Lung (tissue), 12 donors: ENCODE results near the gene ZHX3. TPM values are rescaled to one million over a fixed set of nuclear protein-coding genes. Genes with fewer than 3 reads are reported as not detected.
"Not testable (repeated sequence)": the region's sequence is repeated elsewhere in the genome, so short reads cannot be mapped to it uniquely, and the experiment has no call there.

ENCODE experiments used
- ATAC-seq: fragments of 200-7000 bp; cut with Tn5 transposase; one replicate; pipeline ENCODE4 v1.9.1; 2020; ENCODE audit warnings: moderate number of reproducible peaks; ENCODE audit not compliant: insufficient read depth, low FRiP score
- DNase-seq, 3 donors: peaks; one replicate each; pipeline ENCODE4 v3.0.0-alpha.2; 2013 to 2017
- H3K27ac ChIP-seq, 2 donors: one replicate each; pipeline ENCODE4 v1.5.1; 2013; ENCODE audit warnings: mild to moderate bottlenecking in 2 of 2, moderate library complexity in 2 of 2, control low read depth in 1 of 2, inconsistent platforms in 1 of 2, low read depth in 1 of 2, low read length in 1 of 2
- H3K27me3 ChIP-seq, 3 donors: one replicate each; pipeline ENCODE4 v1.5.1; 2013; ENCODE audit warnings: low read length in 2 of 3; ENCODE audit not compliant: control insufficient read depth in 3 of 3, insufficient read depth in 3 of 3
- H3K36me3 ChIP-seq, 4 donors: one replicate each; pipeline ENCODE4 v1.5.1; 2013; ENCODE audit warnings: low read length in 4 of 4, mild to moderate bottlenecking in 1 of 4, moderate library complexity in 1 of 4; ENCODE audit not compliant: control insufficient read depth in 4 of 4, insufficient read depth in 4 of 4
- H3K4me1 ChIP-seq, 5 donors: one replicate each; pipeline ENCODE4 v1.5.1; 2013; ENCODE audit warnings: low read length in 5 of 5, mild to moderate bottlenecking in 2 of 5, moderate library complexity in 1 of 5; ENCODE audit not compliant: control insufficient read depth in 5 of 5, insufficient read depth in 5 of 5
- H3K4me3 ChIP-seq: one replicate; pipeline ENCODE4 v1.5.1; 2013; ENCODE audit warnings: mild to moderate bottlenecking, control low read depth, moderate library complexity
- H3K9ac ChIP-seq, 2 donors: one replicate each; pipeline ENCODE4 v1.5.1; 2013; ENCODE audit warnings: low read length in 2 of 2, control low read depth in 1 of 2; ENCODE audit not compliant: insufficient read depth in 1 of 2
- H3K9me3 ChIP-seq, 4 donors: one replicate each; pipeline ENCODE4 v1.5.1; 2013; ENCODE audit warnings: low read length in 3 of 4, mild to moderate bottlenecking in 1 of 4, moderate library complexity in 1 of 4; ENCODE audit not compliant: control insufficient read depth in 4 of 4, insufficient read depth in 3 of 4
- WGBS, 2 donors: extraction: QIAGEN DNeasy Blood & Tissue Kit; methylation state at CpG; one replicate each; pipeline ENCODE4 v1.1.7; 2013; 5-methylcytosine and 5-hydroxymethylcytosine counted together
- polyA plus RNA-seq, 2 donors: library from polyadenylated mRNA; stranded (reverse); fragments of 200-250 nt; gene quantifications; one replicate each; pipeline ENCODE4 v1.2.1, GENCODE V29; 2013
- total RNA-seq, 2 donors: library from RNA; depleted of rRNA in 1 of 2; stranded (reverse); fragments of >200 nt in 1 of 2; gene quantifications; one replicate each; pipeline ENCODE4 v1.2.1, GENCODE V29; 2014 to 2021
- TF ChIP-seq, protein P1 (sequence below): IDR thresholded peaks from 2 replicates; pipeline ENCODE4 v1.5.1; 2012; ENCODE audit warnings: mild to moderate bottlenecking; ENCODE audit errors: control extremely low read depth, extremely low read depth
- donor health status: control.
- donor health status: control.
- donor health status: Bipolar disorder and iron deficiency.
- donor health status: healthy.
- donor health status: DM: yes; HTN: yes; CAD: no.

ZHX3 gene
- total and polyA plus RNA-seq, 4 donors, result 8.3 to 48.2 (median 18.0) TPM

DNA sequence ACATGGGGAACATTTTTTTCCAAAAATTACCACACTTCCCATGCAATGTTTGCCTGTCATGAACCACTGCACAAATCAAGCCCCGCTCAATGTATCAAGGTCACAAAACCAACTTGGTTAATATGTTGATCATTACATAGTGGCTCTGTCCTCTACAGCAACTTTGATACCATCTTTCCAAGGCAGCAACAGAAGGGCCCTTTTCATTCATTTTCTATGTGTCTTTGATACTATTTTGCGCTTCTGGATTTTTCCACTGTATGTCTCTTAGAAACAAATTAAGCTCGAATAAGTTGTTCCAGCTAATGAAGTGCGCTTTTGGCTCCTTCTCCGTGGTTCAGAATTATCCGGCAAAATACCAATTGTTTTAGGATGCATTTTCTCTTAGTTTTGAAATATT, 1.5 kb downstream of the ZHX3 start:
- Histone ChIP-seq H3K9me3 (peaks cover 0 to 2% (median 0%) of the 10 kb centered on the region in 4 donors), H3K9ac (peak overlapping the region in 1 of 2 donors; percentile 81), H3K4me3 (no peak overlapping the region), H3K4me1 (peaks cover 0 to 30% (median 4%) of the 10 kb centered on the region in 5 donors), H3K36me3 (no peaks in the 10 kb centered on the region), H3K27me3 (no peaks in the 10 kb centered on the region), H3K27ac (no peak overlapping the region)
- ATAC-seq (no peak), DNase-seq (peak in 2 of 3 donors; percentile 65 to 76)
- TF ChIP-seq, protein P1, sequence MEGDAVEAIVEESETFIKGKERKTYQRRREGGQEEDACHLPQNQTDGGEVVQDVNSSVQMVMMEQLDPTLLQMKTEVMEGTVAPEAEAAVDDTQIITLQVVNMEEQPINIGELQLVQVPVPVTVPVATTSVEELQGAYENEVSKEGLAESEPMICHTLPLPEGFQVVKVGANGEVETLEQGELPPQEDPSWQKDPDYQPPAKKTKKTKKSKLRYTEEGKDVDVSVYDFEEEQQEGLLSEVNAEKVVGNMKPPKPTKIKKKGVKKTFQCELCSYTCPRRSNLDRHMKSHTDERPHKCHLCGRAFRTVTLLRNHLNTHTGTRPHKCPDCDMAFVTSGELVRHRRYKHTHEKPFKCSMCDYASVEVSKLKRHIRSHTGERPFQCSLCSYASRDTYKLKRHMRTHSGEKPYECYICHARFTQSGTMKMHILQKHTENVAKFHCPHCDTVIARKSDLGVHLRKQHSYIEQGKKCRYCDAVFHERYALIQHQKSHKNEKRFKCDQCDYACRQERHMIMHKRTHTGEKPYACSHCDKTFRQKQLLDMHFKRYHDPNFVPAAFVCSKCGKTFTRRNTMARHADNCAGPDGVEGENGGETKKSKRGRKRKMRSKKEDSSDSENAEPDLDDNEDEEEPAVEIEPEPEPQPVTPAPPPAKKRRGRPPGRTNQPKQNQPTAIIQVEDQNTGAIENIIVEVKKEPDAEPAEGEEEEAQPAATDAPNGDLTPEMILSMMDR, result no peak
- 77 to 83% methylated on average over 6 of the region's 6 CpGs for WGBS, 2 donors

- Histone ChIP-seq H3K27ac (no peak overlapping the region), H3K4me1 (peaks cover 0 to 30% (median 8%) of the 10 kb centered on the region in 5 donors), H3K9ac (no peak overlapping the region), H3K9me3 (peaks cover 0 to 2% (median 0%) of the 10 kb centered on the region in 4 donors), H3K36me3 (no peaks in the 10 kb centered on the region), H3K27me3 (no peaks in the 10 kb centered on the region), H3K4me3 (no peak overlapping the region)
- WGBS, 2 donors, result 74 to 80% methylated on average over 2 of the region's 2 CpGs
- DNase-seq, result peak in 1 of 3 donors; percentile 48
- ATAC-seq, result no peak
- TF ChIP-seq, protein P1, result no peak
Observed at GRCh38 chr20:41314386-41314785, 3.1 kb downstream of the ZHX3 start.

DNA sequence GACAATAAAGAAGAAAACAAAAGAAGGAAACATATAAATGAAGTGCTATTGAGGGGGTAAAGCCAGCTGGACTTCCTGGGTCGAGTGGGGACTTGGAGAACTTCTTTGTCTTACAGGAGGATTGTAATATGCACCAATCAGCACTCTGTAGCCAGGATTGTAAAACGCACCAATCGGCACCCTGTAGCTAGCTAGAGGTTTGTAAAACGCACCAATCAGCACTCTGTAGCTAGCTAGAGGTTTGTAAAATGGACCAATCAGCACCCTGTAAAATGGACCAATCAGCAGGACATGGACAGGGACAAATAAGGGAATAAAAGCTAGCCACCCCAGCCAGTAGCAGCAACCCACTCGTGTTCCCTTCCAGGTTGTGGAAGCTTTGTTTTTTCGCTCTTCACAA, 5.5 kb downstream of the ZHX3 start:
- H3K9me3 ChIP-seq, H3K36me3 ChIP-seq, H3K4me3 ChIP-seq, H3K27me3 ChIP-seq, ATAC-seq, DNase-seq, H3K27ac ChIP-seq, H3K9ac ChIP-seq: not testable (repeated sequence)
- H3K4me1 ChIP-seq, result peaks cover 6 to 33% (median 19%) of the 10 kb centered on the region in 5 donors
- 93 to 95% methylated on average over 6 of the region's 6 CpGs for WGBS, 2 donors

GRCh38 chr20:41309817-41310216, 7.7 kb downstream of the ZHX3 start:
- H3K9me3 ChIP-seq, result peaks cover 0 to 2% (median 0%) of the 10 kb centered on the region in 4 donors
- H3K27me3 ChIP-seq, result no peaks in the 10 kb centered on the region
- ATAC-seq, result no peak
- DNase-seq, result no peak
- H3K4me3 ChIP-seq, result no peak overlapping the region
- TF ChIP-seq, protein P1, result no peak
- H3K4me1 ChIP-seq, result peaks cover 4 to 19% (median 14%) of the 10 kb centered on the region in 5 donors
- H3K36me3 ChIP-seq, result no peaks in the 10 kb centered on the region
- H3K27ac ChIP-seq, result peak overlapping the region; percentile 50 to 54
- no peak overlapping the region for H3K9ac ChIP-seq
- WGBS, 2 donors, result 42 to 69% methylated on average over 2 of the region's 2 CpGs
